Tibial nerve (tissue), 4 donors: ENCODE data around the gene MEF2A. TPM values are rescaled to one million over a fixed set of nuclear protein-coding genes. Genes with fewer than 3 reads are reported as not detected.

ENCODE experiments used
- DNase-seq, 2 donors: peaks; one replicate each; pipeline ENCODE4 v3.0.0-alpha.2; 2019; ENCODE audit warnings: low spot score in 2 of 2
- H3K27ac ChIP-seq, 4 donors: fragments of 200-600 bp; sonication (generic) in 3 of 4; one replicate each; pipeline ENCODE4 v1.5.1; 2017 to 2019; ENCODE audit warnings: mild to moderate bottlenecking in 1 of 4
- H3K27me3 ChIP-seq, 2 donors: fragments of 200-600 bp; sonication (generic) in 1 of 2; one replicate each; pipeline versions ENCODE4 v1.5.1 to v1.6.0; 2017 to 2019
- H3K36me3 ChIP-seq, 3 donors: fragments of 200-600 bp; sonication (generic); one replicate each; pipeline ENCODE4 v1.5.1; 2018 to 2019
- H3K4me1 ChIP-seq, 4 donors: fragments of 200-600 bp; sonication (generic) in 3 of 4; one replicate each; pipeline ENCODE4 v1.5.1; 2017 to 2019
- H3K4me3 ChIP-seq, 4 donors: fragments of 200-600 bp; sonication (generic) in 3 of 4; one replicate each; pipeline ENCODE4 v1.5.1; 2017 to 2019; ENCODE audit warnings: mild to moderate bottlenecking in 1 of 4, moderate library complexity in 1 of 4
- H3K9me3 ChIP-seq, 4 donors: fragments of 200-600 bp; sonication (generic) in 3 of 4; one replicate each; pipeline ENCODE4 v1.5.1; 2017 to 2019
- EP300 ChIP-seq, 2 donors: sonication (generic); formaldehyde crosslinking; IDR thresholded peaks; one replicate each; pipeline ENCODE4 v1.6.1; 2017; ENCODE audit warnings: antibody characterized with exemption in 2 of 2, mild to moderate bottlenecking in 1 of 2
- POLR2A ChIP-seq, 2 donors: fragments of 450-650 bp; IDR thresholded peaks; one replicate each; pipeline ENCODE4 v1.6.1; 2017; ENCODE audit warnings: antibody characterized with exemption in 2 of 2, mild to moderate bottlenecking in 2 of 2, moderate library complexity in 2 of 2
- WGBS, 2 donors: methylation state at CpG; one replicate each; pipeline ENCODE4 v1.1.5; 2018; 5-methylcytosine and 5-hydroxymethylcytosine counted together
- total RNA-seq, 4 donors: library from RNA; depleted of rRNA; stranded (reverse); fragments of >200 nt; gene quantifications; one replicate each; pipeline ENCODE4 v1.1.0, GENCODE V29; 2016
- TF ChIP-seq, protein P1 (sequence below), 5 experiments: fragments of 200-600 bp in 3 of 5; fragments of 450-650 bp in 2 of 5; sonication (generic) in 3 of 5; IDR thresholded peaks; one replicate each; pipeline ENCODE4 v1.5.1; 2016 to 2019; ENCODE audit warnings: antibody characterized with exemption in 5 of 5, mild to moderate bottlenecking in 3 of 5, moderate library complexity in 2 of 5

Gene MEF2A
- total RNA-seq, 4 donors from 2014 or later, result 45.5 to 66.3 (median 55.8) TPM

DNA sequence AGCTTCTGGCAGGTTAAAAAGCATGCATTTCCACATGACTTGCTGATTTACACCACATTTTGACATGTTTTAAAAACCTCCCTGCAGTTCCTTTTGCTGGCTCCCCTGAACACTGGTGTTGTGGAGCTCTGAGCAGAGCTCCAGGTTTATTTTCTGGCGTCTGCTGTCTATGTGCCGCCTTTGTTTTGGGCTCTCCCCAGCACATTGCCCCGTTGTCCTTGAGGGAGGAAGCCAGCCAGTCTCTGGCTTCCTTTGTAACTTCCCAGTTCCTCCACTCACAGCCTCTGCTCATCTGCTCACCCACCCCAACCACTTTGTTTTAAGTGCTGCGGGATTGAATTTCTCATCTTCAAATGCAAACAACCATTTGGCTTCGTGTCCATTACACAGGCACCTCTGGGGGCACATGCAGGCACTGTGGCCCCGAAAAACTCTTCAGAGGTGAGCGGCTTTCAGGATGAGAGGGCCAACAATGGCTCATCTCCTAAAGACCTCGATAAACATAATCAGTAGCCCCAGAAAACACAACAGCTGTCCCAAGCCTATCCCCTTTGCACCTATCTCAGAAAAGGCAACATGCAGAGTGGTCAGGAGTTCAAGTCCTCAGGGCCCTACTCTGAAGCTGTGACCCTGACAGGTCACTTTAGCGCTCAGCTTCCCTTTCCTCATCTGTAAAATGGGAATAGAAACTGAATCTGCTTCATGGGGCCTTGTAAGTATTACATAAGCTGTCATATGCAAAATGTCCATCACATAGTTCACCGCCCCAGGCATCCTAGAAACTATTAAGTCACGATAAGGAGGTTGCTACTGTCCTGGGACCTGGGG is 1.3 kb upstream of the MEF2A start:
- DNase-seq, result peak in 1 of 2 donors; percentile 38
- no peaks in the 10 kb centered on the region for H3K27me3 ChIP-seq
- peak overlapping the region; percentile 44 to 98 (median 72) for H3K4me3 ChIP-seq
- no peaks in the 10 kb centered on the region for H3K9me3 ChIP-seq
- TF ChIP-seq POLR2A (IDR thresholded peaks at IDR 0.05), result no peak
- H3K27ac ChIP-seq, result peak overlapping the region; percentile 91 to 99 (median 98)
- H3K36me3 ChIP-seq, result no peaks in the 10 kb centered on the region
- peaks cover 0 to 46% (median 11%) of the 10 kb centered on the region in 4 donors for H3K4me1 ChIP-seq
- WGBS, 2 donors, result 29 to 32% methylated on average over 11 of the region's 11 CpGs

DNA sequence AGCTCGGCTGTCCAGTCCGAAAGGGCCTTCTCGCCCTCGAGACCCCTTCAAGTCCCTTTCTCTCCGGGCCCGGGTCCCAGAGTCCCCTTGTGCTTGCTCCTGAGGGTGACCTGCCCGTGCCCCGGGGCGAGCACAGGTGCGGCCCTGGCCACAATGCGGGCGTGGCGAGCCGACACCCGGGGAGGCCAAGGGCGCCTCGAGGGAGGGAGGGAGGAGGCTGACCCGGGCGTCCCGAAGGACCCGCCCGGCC is 810 bp upstream of the MEF2A start:
- H3K4me3 ChIP-seq, result peak overlapping the region; percentile 44 to 98 (median 72)
- no peak for DNase-seq
- peak overlapping the region; percentile 91 to 99 (median 98) for H3K27ac ChIP-seq
- no peaks in the 10 kb centered on the region for H3K9me3 ChIP-seq
- no peaks in the 10 kb centered on the region for H3K36me3 ChIP-seq
- no peaks in the 10 kb centered on the region for H3K27me3 ChIP-seq
- peaks cover 0 to 46% (median 11%) of the 10 kb centered on the region in 4 donors for H3K4me1 ChIP-seq
- WGBS, 2 donors, result 7 to 13% methylated on average over 6 to 17 of the region's 22 CpGs
- no peak for TF ChIP-seq EP300 (IDR thresholded peaks at IDR 0.05)
- TF ChIP-seq, protein P1, sequence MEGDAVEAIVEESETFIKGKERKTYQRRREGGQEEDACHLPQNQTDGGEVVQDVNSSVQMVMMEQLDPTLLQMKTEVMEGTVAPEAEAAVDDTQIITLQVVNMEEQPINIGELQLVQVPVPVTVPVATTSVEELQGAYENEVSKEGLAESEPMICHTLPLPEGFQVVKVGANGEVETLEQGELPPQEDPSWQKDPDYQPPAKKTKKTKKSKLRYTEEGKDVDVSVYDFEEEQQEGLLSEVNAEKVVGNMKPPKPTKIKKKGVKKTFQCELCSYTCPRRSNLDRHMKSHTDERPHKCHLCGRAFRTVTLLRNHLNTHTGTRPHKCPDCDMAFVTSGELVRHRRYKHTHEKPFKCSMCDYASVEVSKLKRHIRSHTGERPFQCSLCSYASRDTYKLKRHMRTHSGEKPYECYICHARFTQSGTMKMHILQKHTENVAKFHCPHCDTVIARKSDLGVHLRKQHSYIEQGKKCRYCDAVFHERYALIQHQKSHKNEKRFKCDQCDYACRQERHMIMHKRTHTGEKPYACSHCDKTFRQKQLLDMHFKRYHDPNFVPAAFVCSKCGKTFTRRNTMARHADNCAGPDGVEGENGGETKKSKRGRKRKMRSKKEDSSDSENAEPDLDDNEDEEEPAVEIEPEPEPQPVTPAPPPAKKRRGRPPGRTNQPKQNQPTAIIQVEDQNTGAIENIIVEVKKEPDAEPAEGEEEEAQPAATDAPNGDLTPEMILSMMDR (IDR thresholded peaks at IDR 0.05), result no peak
- no peak for TF ChIP-seq POLR2A (IDR thresholded peaks at IDR 0.05)

DNA sequence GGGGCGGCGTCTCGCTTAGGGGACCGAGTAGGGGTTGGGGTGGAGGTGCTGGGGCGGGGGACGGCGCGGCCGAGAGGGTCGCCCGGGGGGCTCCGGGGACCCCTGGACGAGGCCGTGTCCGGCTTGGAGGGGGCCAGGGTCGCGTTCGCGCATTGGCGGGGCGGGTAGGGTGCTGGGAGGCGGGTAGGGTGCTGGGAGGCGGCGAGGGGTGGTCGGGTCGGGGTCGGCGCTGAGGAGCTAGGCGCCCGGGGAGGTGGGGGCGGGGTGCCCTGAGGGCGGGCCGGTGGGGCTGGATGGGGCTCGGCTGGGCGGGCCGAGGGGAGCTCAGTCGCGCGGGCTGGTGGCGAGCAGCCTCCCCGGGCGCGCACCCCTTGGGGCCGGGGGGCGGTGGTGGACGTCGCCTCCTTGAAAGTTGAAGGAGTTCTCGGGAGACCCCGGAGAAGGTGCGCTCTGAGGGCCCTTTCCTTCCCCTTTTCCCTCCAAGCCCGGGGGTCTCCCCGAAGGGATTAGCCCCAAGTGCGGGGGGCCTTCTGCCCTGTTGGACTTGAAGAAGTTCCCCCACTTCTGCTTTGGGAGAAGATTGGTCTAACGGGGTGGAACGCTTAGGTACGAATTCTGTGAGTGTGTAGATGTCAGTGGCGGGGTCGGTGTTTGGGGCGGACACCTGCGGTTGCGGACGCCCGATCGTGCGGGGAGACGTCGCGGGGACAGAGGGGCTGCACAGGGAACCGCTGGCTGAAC is 543 bp downstream of the MEF2A start:
- Histone ChIP-seq H3K4me3 (peak overlapping the region; percentile 71 to 98 (median 92)), H3K36me3 (no peaks in the 10 kb centered on the region), H3K4me1 (peaks cover 0 to 46% (median 12%) of the 10 kb centered on the region in 4 donors), H3K27me3 (no peaks in the 10 kb centered on the region), H3K9me3 (no peaks in the 10 kb centered on the region), H3K27ac (peak overlapping the region; percentile 91 to 99 (median 98))
- WGBS, 2 donors, result 1 to 2% methylated on average over 20 to 23 of the region's 69 CpGs
- DNase-seq, result peak in 1 of 2 donors; percentile 14
- no peak for TF ChIP-seq POLR2A (IDR thresholded peaks at IDR 0.05)
- TF ChIP-seq, protein P1 (IDR thresholded peaks at IDR 0.05), result no peak
- no peak for TF ChIP-seq EP300 (IDR thresholded peaks at IDR 0.05)

DNA sequence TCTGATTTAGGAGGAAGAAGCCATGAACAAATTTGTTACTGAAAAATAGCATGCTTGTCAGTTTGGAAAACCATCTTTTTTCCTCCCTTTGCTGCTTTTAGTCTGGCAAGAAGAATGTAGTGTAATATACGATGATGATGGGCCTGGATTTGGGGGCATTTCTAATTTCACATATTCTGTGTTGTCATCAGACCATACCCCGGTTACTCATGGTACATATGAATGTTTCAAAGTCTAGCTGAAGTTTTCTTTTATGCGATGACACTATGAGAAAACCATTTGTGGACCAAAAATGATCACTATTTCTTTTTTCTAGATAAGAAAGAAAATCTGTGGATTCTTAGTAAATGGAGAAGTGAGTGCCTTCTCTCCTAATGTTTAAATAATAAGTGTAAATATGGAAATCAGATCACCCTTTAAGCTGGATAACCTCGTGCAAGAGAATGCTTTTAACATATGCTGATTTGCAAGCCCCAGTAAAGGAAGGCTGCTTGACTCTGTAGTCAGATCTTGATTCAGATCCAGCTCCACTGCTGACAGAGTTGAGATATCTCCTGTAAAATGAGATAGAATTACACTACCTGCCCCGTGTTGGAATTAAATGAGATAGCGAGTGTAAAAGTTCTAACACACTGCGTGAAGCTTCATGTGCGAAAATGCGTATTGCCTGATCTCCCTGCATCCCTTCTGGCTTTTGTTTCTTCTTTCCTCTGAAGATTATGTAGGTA is 3.0 kb downstream of the MEF2A start:
- peaks cover 0 to 49% (median 20%) of the 10 kb centered on the region in 4 donors for H3K4me1 ChIP-seq

DNA sequence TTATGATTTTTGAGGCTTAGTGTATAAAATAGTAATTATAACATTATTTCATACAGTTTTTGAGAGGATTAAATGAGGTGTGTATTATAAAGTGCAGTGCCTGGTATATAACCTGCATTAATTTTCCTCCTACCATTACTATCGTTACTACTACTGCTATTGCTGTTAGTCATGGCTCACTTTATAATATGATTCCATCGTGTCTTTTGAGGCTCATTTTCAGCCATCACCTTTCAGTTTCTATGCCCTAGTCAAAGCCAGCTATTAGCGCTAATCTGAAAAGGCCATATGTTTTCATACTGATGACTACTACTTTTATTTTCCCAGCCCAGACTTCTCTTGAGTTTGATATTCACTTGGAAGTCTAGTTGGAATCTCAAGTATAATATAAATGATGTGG is 5.5 kb downstream of the MEF2A start:
- Histone ChIP-seq H3K4me1 (peaks cover 0 to 56% (median 13%) of the 10 kb centered on the region in 4 donors), H3K9me3 (no peaks in the 10 kb centered on the region), H3K27me3 (no peaks in the 10 kb centered on the region), H3K4me3 (no peak overlapping the region), H3K36me3 (no peaks in the 10 kb centered on the region), H3K27ac (no peak overlapping the region)
- TF ChIP-seq, protein P1 (IDR thresholded peaks at IDR 0.05), result no peak
- TF ChIP-seq POLR2A (IDR thresholded peaks at IDR 0.05), result no peak
- TF ChIP-seq EP300 (IDR thresholded peaks at IDR 0.05), result no peak
- no peak for DNase-seq
- WGBS, 2 donors, result 78 to 92% methylated on average over 3 of the region's 3 CpGs

More for the DNA sequence above, 3.0 kb downstream of the MEF2A start:
- Histone ChIP-seq H3K9me3 (no peaks in the 10 kb centered on the region), H3K27me3 (no peaks in the 10 kb centered on the region), H3K27ac (peak overlapping the region in 2 of 4 donors; percentile 99), H3K4me3 (no peak overlapping the region), H3K36me3 (no peaks in the 10 kb centered on the region)
- TF ChIP-seq, protein P1 (IDR thresholded peaks at IDR 0.05), result no peak
- no peak for TF ChIP-seq POLR2A (IDR thresholded peaks at IDR 0.05)
- TF ChIP-seq EP300 (IDR thresholded peaks at IDR 0.05), result no peak
- 68% methylated on average over 9 of the region's 9 CpGs for WGBS, 2 donors
- no peak for DNase-seq
